GM19193 (cell line): ENCODE data around the gene ATP1A4.

Experiments
- POLR2A ChIP-seq: IDR thresholded peaks from 4 replicates; pipeline ENCODE4 v1.6.1; 2011; ENCODE audit not compliant: insufficient read depth, insufficient read length; ENCODE audit errors: extremely low read depth

ATP1A4 gene

DNA sequence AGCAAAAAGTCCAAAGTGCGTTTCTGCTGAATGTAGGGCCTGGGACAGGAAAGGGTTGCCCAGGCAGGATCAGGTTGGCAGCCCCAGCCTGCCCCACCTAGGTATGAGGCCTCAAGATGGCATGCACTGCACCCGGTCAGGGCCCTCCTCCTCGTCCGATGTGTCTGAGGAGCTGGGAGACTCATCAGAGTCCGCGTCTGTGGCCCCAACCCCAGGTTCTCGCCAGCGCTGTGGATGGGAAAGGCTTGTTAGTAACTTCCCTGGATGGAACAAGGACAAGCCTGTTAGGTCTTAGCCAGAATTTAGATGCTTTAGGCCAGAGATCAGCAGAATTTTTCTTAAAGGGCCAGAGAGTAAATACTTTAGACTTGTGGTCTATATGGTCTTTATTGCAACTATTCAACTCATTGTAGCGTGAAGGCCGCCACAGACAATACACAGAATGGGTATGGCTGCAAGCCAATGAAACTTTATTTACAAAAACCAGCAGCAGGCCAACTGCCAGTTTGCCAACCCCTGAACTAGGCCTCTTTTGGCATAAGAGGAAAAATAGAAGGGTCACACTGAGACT lies 66.2 kb downstream of the ATP1A4 start:
- TF ChIP-seq POLR2A = no peak

DNA sequence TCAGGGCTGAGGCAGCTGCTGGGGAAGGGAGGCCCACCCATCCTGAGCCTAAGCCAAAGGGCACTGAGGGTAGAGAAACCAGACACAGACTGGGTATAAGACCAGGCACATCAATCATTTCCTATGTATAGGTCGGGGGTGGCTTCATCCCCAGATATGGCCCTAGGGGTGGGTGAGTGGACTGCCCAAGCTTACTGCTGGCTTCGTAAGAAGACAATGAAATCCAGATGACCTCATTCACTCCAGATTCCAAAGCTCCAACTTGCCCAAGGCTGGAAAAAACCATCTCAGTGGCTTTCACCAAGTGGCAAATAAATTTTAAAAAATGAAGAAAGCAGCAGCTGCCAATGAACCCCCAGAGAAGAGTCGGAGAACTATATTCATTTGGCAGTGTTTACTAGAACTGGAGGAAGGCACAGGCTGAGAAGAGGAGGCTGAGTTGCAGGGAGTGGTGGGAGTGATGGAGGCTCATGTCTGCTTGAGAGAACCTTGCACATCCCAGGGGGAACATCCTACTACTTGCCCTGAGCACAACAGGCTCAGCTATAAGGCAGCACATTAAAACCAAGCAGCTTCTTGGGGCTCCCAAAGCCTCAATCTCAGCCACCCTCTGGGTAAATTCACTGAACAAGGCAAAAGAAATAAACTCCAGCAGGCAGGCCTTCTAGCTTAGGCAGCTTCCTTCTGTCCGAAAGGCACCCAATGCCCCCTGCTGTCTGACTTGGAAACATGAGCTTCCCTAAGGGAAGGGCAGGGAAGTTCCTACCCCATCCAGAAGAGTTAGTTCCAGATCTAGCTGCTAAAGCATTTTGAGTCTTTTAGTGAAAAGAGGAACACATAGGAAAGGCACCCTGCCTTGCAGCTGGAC lies 67.9 kb downstream of the ATP1A4 start:
- no peak for TF ChIP-seq POLR2A

GRCh38 chr1:160220301-160220700 lies 68.9 kb downstream of the ATP1A4 start:
- TF ChIP-seq POLR2A = no peak

DNA sequence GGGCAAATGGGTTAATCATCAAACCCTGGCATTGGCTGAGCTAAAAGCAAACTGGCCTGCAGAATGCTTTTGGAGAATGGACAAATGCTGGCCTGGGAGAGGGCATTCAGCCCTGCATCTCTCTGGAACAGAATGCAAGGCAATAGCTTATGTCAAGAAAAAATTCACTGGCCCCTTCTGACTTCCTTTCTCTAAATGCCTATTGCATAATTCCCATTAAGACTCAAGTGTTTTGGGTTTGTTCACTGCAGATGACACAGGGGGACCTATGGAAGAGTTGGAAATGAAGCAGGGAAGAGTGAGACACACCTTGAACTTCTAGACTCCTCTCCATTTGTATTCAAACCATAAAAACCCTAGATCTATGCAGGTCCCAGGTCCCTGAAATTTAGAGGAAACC lies 69.7 kb downstream of the ATP1A4 start:
- TF ChIP-seq POLR2A = no peak

DNA sequence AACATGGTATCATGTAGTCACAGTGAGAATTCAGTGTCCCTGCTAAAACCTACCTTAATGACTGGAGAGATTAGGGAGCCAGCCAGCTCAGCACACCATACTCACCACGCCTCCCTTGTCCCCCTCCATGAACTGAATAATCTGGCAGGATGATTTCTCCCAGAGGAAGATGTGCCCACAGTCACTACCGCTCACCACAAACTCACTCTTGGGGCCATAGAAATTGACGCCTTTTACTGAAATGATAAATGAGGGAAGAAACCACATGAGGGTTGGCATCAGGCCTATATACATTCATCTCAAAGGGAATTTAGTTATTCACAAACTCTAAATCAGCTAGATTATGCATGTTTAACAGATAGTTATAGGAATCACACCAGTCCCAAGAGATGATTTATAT lies 71.1 kb downstream of the ATP1A4 start:
- no peak for TF ChIP-seq POLR2A

DNA sequence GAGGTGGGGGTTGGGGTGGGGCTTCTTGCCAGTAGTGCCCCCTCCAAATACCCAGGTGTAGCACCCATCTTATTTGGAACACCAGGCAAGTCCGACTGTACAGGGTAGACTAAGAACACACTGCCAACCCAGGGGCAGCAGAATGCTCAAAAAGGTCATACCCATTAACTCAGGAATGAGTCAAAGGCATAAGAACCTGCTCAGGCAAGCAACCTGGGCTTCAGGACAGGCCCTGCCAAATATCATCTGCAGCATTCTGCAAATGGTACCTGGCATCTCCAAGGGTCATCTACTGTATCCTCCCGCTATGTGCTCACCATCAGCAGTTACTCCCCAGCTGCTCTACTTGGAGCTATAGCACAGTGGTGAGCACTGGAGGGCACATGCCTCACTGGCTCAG lies 73.2 kb downstream of the ATP1A4 start:
- TF ChIP-seq POLR2A = no peak

- no peak for TF ChIP-seq POLR2A
These were observed 73.9 kb downstream of the ATP1A4 start for GRCh38 chr1:160225345-160225744.

GRCh38 chr1:160226623-160227022 lies 75.2 kb downstream of the ATP1A4 start:
- TF ChIP-seq POLR2A = no peak

DNA sequence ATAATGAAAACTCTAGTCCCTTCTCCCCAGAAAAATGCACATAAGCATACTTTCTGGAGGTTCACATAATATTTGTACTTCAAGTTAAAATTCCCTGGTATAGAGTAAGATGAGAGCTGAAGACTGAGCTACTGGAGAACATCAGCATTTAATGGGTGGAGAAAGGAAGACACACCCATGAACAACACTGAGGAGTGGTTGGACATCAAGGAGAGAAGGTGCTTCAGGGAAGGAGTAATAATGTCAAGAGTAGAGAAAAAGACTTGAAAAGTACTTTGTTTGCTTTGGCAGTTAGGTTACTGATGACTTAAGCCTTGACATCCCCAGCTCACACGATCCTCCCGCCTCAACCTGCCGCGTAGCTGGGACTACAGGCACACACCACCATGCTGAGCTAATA lies 75.6 kb downstream of the ATP1A4 start:
- no peak for TF ChIP-seq POLR2A

GRCh38 chr1:160227561-160227960 lies 76.2 kb downstream of the ATP1A4 start:
- no peak for TF ChIP-seq POLR2A

DNA sequence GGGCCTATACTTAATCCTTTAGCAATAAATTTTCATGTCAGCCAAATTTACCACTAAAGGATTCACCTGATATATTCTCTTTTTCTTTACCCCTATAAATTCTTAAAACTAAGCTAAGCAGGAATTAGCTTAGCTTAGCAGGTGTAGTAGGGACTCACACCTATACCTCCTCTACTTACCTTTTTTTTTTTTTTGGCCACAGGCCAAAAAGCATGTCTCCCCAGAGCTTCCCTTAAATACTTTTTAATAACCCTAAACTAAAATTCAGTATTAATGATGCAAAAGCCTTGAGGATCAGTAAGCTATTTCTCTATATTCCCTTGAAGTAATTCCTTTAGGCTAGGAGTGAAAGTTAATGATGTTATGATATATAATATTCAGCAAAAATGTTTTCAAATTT lies 77.0 kb downstream of the ATP1A4 start:
- no peak for TF ChIP-seq POLR2A

DNA sequence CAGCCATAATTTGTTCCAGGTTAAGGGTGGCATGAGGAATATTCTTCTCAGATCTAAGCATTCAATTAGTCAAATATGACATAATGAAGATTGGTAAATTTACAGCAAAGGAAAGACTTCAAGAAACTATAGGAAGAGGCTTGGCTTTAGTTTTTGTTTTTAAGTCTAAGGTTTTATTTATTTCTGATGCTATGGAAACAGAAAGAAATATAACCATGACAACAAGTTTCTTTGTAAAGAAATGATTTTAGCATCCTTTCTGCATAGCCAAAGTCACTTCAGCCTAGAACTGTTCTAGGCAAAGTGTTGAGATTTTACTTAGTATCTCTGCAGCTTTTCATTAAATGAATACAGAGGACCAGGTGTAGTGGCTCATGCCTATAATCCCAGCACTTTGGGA lies 81.5 kb downstream of the ATP1A4 start:
- TF ChIP-seq POLR2A = no peak
